Measurements from ENCODE around the gene CAPN12. TPM values are rescaled to one million over a fixed set of nuclear protein-coding genes. Genes with fewer than 3 reads are reported as not detected.
A peak's percentile ranks its signal among the peaks of the same experiment; 100 is the strongest.

CAPN12 gene
- total RNA-seq, 1 experiment from 2014 or later, result 14.7 TPM

- no peaks in the 10 kb centered on the region for H3K9me3 Mint-ChIP-seq (ENCODE audit: low read depth, unreplicated experiment)
- no TSS peak for BruUV-seq (replicated peaks)
- H3K27me3 Mint-ChIP-seq (ENCODE audit: unreplicated experiment), result no peaks in the 10 kb centered on the region
- CTCF ChIA-PET, result interaction anchor here (1.2 to 1.5 kb wide), 2 partner anchors 99 to 116 kb away, joined by 3 to 6 read pairs; no protein-coding TSS in a partner anchor
- H3K4me3 Mint-ChIP-seq (ENCODE audit: low read depth, unreplicated experiment), result no peak overlapping the region
- peaks cover 97% of the 10 kb centered on the region for H3K36me3 Mint-ChIP-seq (ENCODE audit: insufficient read depth, unreplicated experiment)
- DNase-seq, result no peak
- intact Hi-C loops (cut with micrococcal nuclease; ENCODE audit: unreplicated experiment), result loop anchor here (2.0 to 5.0 kb wide), 3 partner anchors 79 to 189 kb away; partner anchors contain the start of genes ECH1 and LGALS4
- TF ChIP-seq CTCF (IDR thresholded peaks at IDR 0.05; ENCODE audit: unreplicated experiment), result no peak
- peaks cover 46% of the 10 kb centered on the region for H3K4me1 Mint-ChIP-seq (ENCODE audit: low read depth, unreplicated experiment)
- peak overlapping the region; percentile 91 for H3K27ac Mint-ChIP-seq (ENCODE audit: unreplicated experiment)
These were observed 10.6 kb downstream of the CAPN12 start for GRCh38 chr19:38733493-38734175.

GRCh38 chr19:38733241-38733492 is 11.1 kb downstream of the CAPN12 start:
- DNase-seq, result no peak
- peaks cover 97% of the 10 kb centered on the region for H3K36me3 Mint-ChIP-seq (ENCODE audit: insufficient read depth, unreplicated experiment)
- no peak for TF ChIP-seq CTCF (IDR thresholded peaks at IDR 0.05; ENCODE audit: unreplicated experiment)
- no peak overlapping the region for H3K4me3 Mint-ChIP-seq (ENCODE audit: low read depth, unreplicated experiment)
- CTCF ChIA-PET, result interaction anchor here (0.6 to 1.2 kb wide), 4 partner anchors 51 to 330 kb away, joined by 3 to 6 read pairs (median 4); partner anchors contain the start of gene FAM98C
- peaks cover 50% of the 10 kb centered on the region for H3K4me1 Mint-ChIP-seq (ENCODE audit: low read depth, unreplicated experiment)
- intact Hi-C loops (cut with micrococcal nuclease; ENCODE audit: unreplicated experiment), result loop anchor here (2.0 to 5.0 kb wide), 3 partner anchors 79 to 188 kb away; partner anchors contain the start of genes ECH1 and LGALS4
- peak overlapping the region; percentile 91 for H3K27ac Mint-ChIP-seq (ENCODE audit: unreplicated experiment)
- BruUV-seq (replicated peaks), result no TSS peak
- no peaks in the 10 kb centered on the region for H3K27me3 Mint-ChIP-seq (ENCODE audit: unreplicated experiment)
- no peaks in the 10 kb centered on the region for H3K9me3 Mint-ChIP-seq (ENCODE audit: low read depth, unreplicated experiment)

- DNase-seq, result peak; percentile 59
- H3K4me3 Mint-ChIP-seq (ENCODE audit: low read depth, unreplicated experiment), result peak overlapping the region; percentile 10
- peaks cover 99% of the 10 kb centered on the region for H3K36me3 Mint-ChIP-seq (ENCODE audit: insufficient read depth, unreplicated experiment)
- H3K9me3 Mint-ChIP-seq (ENCODE audit: low read depth, unreplicated experiment), result no peaks in the 10 kb centered on the region
- TF ChIP-seq CTCF (IDR thresholded peaks at IDR 0.05; ENCODE audit: unreplicated experiment), result no peak
- BruUV-seq (replicated peaks), result no TSS peak
- no peaks in the 10 kb centered on the region for H3K27me3 Mint-ChIP-seq (ENCODE audit: unreplicated experiment)
- intact Hi-C loops (cut with micrococcal nuclease; ENCODE audit: unreplicated experiment), result loop anchor here (2.0 to 5.0 kb wide), 3 partner anchors 81 to 187 kb away; partner anchors contain the start of genes ECH1 and LGALS4
- H3K27ac Mint-ChIP-seq (ENCODE audit: unreplicated experiment), result peak overlapping the region; percentile 91
- peaks cover 44% of the 10 kb centered on the region for H3K4me1 Mint-ChIP-seq (ENCODE audit: low read depth, unreplicated experiment)
- CTCF ChIA-PET, result no interaction called here
These were observed 12.5 kb downstream of the CAPN12 start for GRCh38 chr19:38731654-38732301.

DNA sequence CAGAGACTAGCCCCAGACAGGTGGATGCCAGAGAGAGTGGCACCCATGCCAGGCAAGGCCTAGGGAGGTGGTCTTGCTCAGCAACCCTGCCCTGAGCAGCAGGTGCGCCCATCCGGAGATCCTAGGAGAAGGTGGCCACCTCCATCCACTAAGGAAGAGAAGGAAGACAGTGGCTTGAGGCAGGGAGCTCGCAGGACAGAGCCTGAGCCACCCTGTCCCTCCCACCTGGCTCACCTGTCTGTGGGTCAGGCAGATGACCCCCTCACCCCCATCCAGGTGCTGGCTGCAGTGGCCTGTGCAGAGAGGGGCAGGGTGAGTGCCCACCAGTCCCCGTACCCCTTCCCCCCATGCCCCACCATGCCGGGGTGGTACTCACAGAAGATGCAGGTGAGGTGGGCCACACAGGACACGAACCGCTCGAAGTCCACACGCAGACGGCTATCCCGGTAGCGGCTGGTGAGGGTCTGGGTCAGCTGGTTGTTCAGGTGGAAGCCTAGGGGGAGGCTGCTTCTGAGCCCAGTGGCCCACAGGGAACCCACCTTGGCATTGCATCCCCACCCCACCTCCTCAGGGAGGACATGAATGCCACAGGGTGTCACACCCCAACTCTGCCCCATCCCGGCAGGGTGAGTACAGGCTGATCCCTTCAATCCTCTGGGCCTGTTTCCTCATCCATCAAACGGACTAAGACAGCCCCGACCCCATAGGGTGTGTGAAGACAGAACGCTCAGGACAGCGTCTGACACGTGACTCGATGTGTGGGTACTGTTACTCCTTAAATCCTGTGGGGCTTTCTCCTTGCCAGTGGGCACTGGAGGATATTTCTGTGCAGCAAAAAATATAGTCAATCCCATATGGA is 13.3 kb downstream of the CAPN12 start:
- intact Hi-C loops (cut with micrococcal nuclease; ENCODE audit: unreplicated experiment), result loop anchor here (5.0 kb wide), 2 partner anchors 81 to 101 kb away; partner anchors contain the start of genes ECH1 and LGALS4
- BruUV-seq (replicated peaks), result no TSS peak
- Mint-ChIP-seq H3K27ac (ENCODE audit: unreplicated experiment) (peak overlapping the region; percentile 91), H3K4me3 (ENCODE audit: low read depth, unreplicated experiment) (no peak overlapping the region), H3K4me1 (ENCODE audit: low read depth, unreplicated experiment) (peaks cover 44% of the 10 kb centered on the region), H3K36me3 (ENCODE audit: insufficient read depth, unreplicated experiment) (peaks cover 99% of the 10 kb centered on the region), H3K27me3 (ENCODE audit: unreplicated experiment) (no peaks in the 10 kb centered on the region), H3K9me3 (ENCODE audit: low read depth, unreplicated experiment) (no peaks in the 10 kb centered on the region)
- CTCF ChIA-PET, result interaction anchor here (0.6 kb wide), 1 partner anchor 198 kb away, joined by 3 read pairs; no protein-coding TSS in a partner anchor
- no peak for DNase-seq
- no peak for TF ChIP-seq CTCF (IDR thresholded peaks at IDR 0.05; ENCODE audit: unreplicated experiment)
